Renal cortical epithelial cell (primary cell): Measurements from ENCODE around the gene GTF3C4. TPM values are rescaled to one million over a fixed set of nuclear protein-coding genes. Genes with fewer than 3 reads are reported as not detected.

Experiments
- DNase-seq: peaks from one replicate; pipeline ENCODE4 v3.0.0-alpha.2; 2011; ENCODE audit warnings: low read depth
- total RNA-seq: library from RNA; depleted of rRNA; stranded (reverse); fragments of >200 nt; gene quantifications from 2 replicates; pipeline ENCODE4 v1.2.3, GENCODE V29; 2014

Gene GTF3C4
- total RNA-seq, 1 donor from 2014 or later: 22.8 TPM

GRCh38 chr9:132648283-132648682 is 22.0 kb upstream of the GTF3C4 start:
- DNase-seq: no peak

DNA sequence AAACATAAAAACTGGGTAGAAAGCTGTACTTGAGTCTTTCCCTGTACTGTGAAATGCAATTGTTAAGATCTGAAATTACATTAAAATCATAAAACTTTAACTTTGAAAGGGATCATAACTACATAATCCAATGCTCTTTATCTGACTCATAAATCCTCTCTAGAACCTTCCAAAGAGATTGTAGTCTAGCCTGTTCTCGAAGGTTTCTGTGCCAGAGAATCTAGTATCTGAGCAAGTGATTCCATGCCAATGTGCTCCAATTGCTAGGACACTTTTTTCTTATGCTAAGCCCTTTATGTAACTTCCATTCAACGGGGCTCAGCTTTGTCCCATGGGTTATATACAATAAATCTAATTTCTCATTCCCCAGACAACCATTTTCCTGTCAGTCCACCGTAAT is 21.6 kb upstream of the GTF3C4 start:
- no peak for DNase-seq

GRCh38 chr9:132651259-132651658 is 19.0 kb upstream of the GTF3C4 start:
- peak; percentile 44 for DNase-seq

- DNase-seq: no peak
These were observed 14.0 kb upstream of the GTF3C4 start for GRCh38 chr9:132656299-132656698.

GRCh38 chr9:132662152-132662945 is 7.9 kb upstream of the GTF3C4 start:
- DNase-seq: peak; percentile 23

DNA sequence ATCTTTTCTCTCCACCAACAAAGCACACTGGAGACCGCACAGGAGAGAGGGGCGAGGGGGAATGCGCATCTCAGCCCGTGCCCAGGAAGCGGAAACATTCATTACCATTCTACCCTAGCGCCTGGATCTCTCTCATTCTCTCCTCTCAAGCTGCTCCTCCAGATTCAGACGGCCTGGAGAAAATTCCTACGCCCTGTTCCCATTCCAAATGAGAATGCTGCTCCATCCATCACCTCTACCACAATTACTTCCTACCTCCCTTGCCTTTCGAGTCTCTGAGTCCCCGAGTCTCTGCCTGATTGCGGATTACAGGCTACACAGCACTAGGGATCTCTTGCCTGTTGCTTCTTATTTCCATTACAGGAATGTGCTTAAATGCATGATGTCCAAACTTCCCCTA is 7.1 kb upstream of the GTF3C4 start:
- no peak for DNase-seq

DNA sequence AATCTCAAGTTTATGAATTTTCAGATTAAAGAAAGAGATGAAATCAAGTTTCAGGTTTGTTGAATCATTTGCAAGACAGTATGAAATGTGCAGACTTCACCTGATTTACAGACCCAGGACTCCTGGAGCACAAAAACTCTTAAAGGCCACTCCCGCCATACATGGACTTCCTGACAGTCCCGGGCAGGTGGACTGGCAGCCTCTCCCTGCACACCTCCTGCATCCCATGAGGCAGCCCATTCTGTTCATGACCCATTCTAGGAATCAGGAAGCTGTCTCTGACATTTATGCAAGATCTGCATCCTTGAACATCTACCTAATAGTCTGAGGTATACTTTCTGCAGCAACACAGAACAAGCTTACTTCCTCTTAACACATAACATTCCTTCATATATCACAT is 6.4 kb upstream of the GTF3C4 start:
- DNase-seq: no peak

GRCh38 chr9:132669319-132669697 is 956 bp upstream of the GTF3C4 start:
- peak; percentile 38 for DNase-seq

GRCh38 chr9:132669698-132670456 is 387 bp upstream of the GTF3C4 start, which contains the start of gene DDX31:
TSS of gene DDX31 (minus strand) at chr9:132669983. CDS start at chr9:132669934, 49 bp downstream.
- peak; percentile 34 for DNase-seq

- peak; percentile 15 for DNase-seq
These were observed 1.6 kb downstream of the GTF3C4 start for GRCh38 chr9:132671620-132672412.

DNA sequence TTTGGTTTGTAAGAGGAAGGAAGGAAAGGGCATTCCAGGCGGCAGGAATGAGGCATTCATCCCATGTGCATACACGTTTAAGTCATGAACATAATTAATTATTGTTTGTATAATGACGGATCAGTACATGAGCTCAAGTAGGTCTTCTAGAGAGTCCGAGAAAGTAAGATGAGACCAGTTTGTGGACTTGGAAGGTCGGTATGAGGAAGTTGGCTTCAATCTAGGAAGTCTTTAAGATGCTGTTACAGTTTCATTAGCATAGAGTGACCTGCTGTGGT is 2.1 kb downstream of the GTF3C4 start:
- peak; percentile 34 for DNase-seq

GRCh38 chr9:132673355-132673754 is 3.1 kb downstream of the GTF3C4 start:
- peak; percentile 33 for DNase-seq

DNA sequence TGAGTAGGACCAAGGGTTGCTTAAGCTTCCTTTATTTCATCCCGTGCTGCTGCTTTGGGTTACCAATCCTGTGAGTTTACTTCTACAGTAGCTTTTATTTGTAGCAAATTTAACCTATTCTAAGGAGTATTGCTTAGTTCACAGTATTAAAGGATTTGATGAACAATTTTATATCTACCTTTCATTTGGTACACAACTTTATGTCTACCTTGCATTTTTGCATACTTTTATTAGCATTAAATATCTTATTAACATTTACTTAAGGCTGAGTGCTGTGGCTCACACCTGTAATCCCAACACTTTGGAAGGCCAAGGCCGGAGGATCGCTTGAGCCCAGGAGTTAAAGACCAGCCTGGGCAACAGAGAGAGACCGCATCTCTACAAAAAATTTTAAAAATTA is 4.2 kb downstream of the GTF3C4 start:
- no peak for DNase-seq

GRCh38 chr9:132677976-132678375 is 7.7 kb downstream of the GTF3C4 start:
- DNase-seq: no peak

- no peak for DNase-seq
These were observed 9.8 kb downstream of the GTF3C4 start for GRCh38 chr9:132679946-132680625.

GRCh38 chr9:132681561-132681960 is 11.3 kb downstream of the GTF3C4 start:
- DNase-seq: no peak

- DNase-seq: no peak
These were observed 13.6 kb downstream of the GTF3C4 start for GRCh38 chr9:132683873-132684272.

DNA sequence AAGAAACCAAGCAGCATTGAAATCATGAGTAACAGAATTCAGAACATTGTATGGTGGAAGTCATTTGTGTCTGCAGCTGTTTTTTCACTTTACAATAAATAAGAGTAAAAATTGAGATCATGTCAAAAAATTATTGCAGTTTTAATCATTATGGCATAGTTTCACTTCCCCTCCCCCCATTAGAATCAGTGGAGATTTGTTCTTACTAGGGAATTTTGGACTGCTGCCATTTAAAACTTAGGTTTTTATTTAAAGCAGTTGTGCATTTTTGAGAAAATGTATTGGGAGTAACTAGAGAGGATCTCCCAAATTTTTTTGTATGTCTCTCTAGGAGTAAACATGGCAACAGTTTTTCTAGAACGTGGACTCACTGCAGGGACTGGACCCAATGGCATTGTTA is 20.4 kb downstream of the GTF3C4 start:
- no peak for DNase-seq

- DNase-seq: peak; percentile 10
These were observed 23.9 kb downstream of the GTF3C4 start for GRCh38 chr9:132694144-132694543.

DNA sequence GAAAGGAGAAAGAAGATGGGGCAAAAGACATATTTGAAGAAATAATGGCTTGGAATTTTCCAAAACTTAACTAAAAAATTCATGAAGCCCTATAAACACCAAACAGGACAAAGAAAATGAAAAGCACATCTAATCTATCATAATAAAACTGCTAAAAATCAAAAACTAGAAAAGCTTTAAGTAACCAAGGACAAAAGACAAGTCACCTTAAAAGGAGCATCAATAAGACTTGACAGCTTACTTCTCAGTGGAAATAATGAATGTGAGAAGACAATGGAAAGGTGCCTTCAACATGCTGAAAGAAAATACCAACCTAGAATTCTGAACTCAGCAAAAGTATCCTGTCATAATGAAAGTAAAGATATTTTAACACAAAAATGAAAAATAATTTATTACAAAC is 27.0 kb downstream of the GTF3C4 start:
- no peak for DNase-seq

GRCh38 chr9:132698989-132699388 is 28.7 kb downstream of the GTF3C4 start:
- no peak for DNase-seq

DNA sequence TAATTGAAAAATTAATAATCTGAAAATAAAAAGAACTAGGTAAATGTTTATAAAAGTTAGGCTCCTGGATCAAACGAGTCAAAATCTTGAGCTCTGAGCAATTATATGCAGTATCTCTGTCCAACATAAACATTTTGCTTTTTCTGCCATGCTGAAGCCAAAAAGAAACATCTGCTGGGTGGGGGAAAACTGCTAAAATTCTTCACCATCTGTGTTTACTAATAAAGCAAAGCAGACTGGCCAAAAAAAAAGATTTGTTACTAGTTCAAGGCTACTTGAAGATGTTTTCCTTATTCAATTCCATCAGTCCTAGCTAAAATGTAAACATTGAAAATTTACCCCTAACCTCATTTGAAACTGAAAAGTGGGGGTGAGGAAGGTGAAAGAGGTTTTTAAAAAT is 29.7 kb downstream of the GTF3C4 start:
- DNase-seq: no peak
